NCI-H2107 treated with DMSO at 0.1 percent for 48 hours (cell line): Measurements from ENCODE around the gene BEX3.
"Not testable (repeated sequence)": the region's sequence is repeated elsewhere in the genome, so short reads cannot be mapped to it uniquely, and the experiment has no call there.

ENCODE experiments used
- DNase-seq: peaks from one replicate; lab custom pipeline; 2025; ENCODE audit not compliant: unreplicated experiment; lab: John Stamatoyannopoulos, UW

The BEX3 gene

GRCh38 chrX:103378990-103379389, 2.7 kb downstream of the BEX3 start:
- no peak for DNase-seq

GRCh38 chrX:103382877-103383276, 6.5 kb downstream of the BEX3 start:
- DNase-seq: no peak

GRCh38 chrX:103384672-103385071, 8.3 kb downstream of the BEX3 start:
- no peak for DNase-seq

GRCh38 chrX:103385283-103385830, 9.0 kb downstream of the BEX3 start:
- not testable (repeated sequence) for DNase-seq

- DNase-seq: no peak
These were observed 10.0 kb downstream of the BEX3 start for GRCh38 chrX:103386332-103386731.

- no peak for DNase-seq
These were observed 17.1 kb downstream of the BEX3 start for GRCh38 chrX:103393487-103393886.

GRCh38 chrX:103396186-103396585, 19.8 kb downstream of the BEX3 start:
- no peak for DNase-seq

- DNase-seq: no peak
These were observed 20.3 kb downstream of the BEX3 start for GRCh38 chrX:103396660-103397059.

GRCh38 chrX:103397707-103398106, 21.4 kb downstream of the BEX3 start:
- DNase-seq: no peak

- no peak for DNase-seq
These were observed 22.1 kb downstream of the BEX3 start for GRCh38 chrX:103398421-103398864.

- DNase-seq: no peak
These were observed 23.4 kb downstream of the BEX3 start for GRCh38 chrX:103399744-103400143.

GRCh38 chrX:103400931-103401330, 24.6 kb downstream of the BEX3 start:
- no peak for DNase-seq

- DNase-seq: peak; percentile 14
These were observed 28.1 kb downstream of the BEX3 start for GRCh38 chrX:103404231-103405008.

GRCh38 chrX:103405009-103405333, 28.6 kb downstream of the BEX3 start:
- no peak for DNase-seq

GRCh38 chrX:103406256-103406655, 29.9 kb downstream of the BEX3 start:
- no peak for DNase-seq

GRCh38 chrX:103407776-103408175, 31.4 kb downstream of the BEX3 start:
- no peak for DNase-seq

GRCh38 chrX:103411721-103412120, 35.4 kb downstream of the BEX3 start:
- not testable (repeated sequence) for DNase-seq

- peak; percentile 6 for DNase-seq
These were observed 37.5 kb downstream of the BEX3 start for GRCh38 chrX:103413705-103414387.

GRCh38 chrX:103414561-103414960, 38.2 kb downstream of the BEX3 start:
- no peak for DNase-seq

GRCh38 chrX:103415068-103415467, 38.7 kb downstream of the BEX3 start:
- DNase-seq: no peak

GRCh38 chrX:103415528-103415927, 39.2 kb downstream of the BEX3 start:
- no peak for DNase-seq

GRCh38 chrX:103417370-103417769, 41.0 kb downstream of the BEX3 start:
- no peak for DNase-seq
